Measurements from ENCODE around the gene MAP3K19.

DNA sequence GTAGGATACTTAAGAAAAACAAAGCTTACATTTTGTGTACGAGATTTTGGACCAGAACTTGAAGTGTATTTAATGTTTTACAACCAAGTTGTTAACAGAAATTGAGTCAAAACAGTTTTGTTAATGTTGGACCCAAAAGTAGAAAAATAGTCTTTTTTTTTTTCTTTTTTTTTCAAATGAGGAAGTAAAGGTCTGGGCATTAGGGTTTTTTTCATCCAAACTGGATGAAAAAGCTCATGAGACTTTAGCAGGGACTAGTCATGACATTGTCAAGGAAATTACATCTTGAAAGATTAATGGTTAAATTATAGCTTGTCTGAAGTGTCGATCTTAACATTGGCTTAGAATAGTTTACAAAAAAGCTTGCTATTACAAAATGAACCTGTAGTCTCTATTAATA, 96.4 kb downstream of the MAP3K19 start:
- TF ChIP-seq, protein P1, sequence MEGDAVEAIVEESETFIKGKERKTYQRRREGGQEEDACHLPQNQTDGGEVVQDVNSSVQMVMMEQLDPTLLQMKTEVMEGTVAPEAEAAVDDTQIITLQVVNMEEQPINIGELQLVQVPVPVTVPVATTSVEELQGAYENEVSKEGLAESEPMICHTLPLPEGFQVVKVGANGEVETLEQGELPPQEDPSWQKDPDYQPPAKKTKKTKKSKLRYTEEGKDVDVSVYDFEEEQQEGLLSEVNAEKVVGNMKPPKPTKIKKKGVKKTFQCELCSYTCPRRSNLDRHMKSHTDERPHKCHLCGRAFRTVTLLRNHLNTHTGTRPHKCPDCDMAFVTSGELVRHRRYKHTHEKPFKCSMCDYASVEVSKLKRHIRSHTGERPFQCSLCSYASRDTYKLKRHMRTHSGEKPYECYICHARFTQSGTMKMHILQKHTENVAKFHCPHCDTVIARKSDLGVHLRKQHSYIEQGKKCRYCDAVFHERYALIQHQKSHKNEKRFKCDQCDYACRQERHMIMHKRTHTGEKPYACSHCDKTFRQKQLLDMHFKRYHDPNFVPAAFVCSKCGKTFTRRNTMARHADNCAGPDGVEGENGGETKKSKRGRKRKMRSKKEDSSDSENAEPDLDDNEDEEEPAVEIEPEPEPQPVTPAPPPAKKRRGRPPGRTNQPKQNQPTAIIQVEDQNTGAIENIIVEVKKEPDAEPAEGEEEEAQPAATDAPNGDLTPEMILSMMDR (IDR thresholded peaks at IDR 0.05; ENCODE audit: borderline replicate concordance, extremely low read depth, low read length, poor library complexity, severe bottlenecking) = no peak
- no peak for TF ChIP-seq EZH2 (IDR thresholded peaks at IDR 0.05; ENCODE audit: borderline replicate concordance, low read depth, low read length, severe bottlenecking)

All from DND-41 (cell line).